Activated naive CD8-positive, alpha-beta T cell treated with anti-CD3 and anti-CD28 coated beads for 36 hours (primary cell): ENCODE measurements around the gene P2RY8. TPM values are rescaled to one million over a fixed set of nuclear protein-coding genes. Genes with fewer than 3 reads are reported as not detected.

Experiments used
- DNase-seq: peaks from one replicate; pipeline ENCODE4 v3.0.0; 2021
- H3K27ac Mint-ChIP-seq: one replicate; pipeline ENCODE4 v1.8.0; 2022; ENCODE audit warnings: mild to moderate bottlenecking, moderate library complexity, mixed read lengths
- H3K27me3 Mint-ChIP-seq: one replicate; pipeline ENCODE4 v1.8.0; 2022; ENCODE audit warnings: mild to moderate bottlenecking, mixed read lengths
- H3K36me3 Mint-ChIP-seq: one replicate; pipeline ENCODE4 v1.8.0; 2021; ENCODE audit warnings: mild to moderate bottlenecking, mixed read lengths
- H3K4me1 Mint-ChIP-seq: one replicate; pipeline ENCODE4 v1.8.0; 2021; ENCODE audit warnings: mixed read lengths
- H3K4me3 Mint-ChIP-seq: one replicate; pipeline ENCODE4 v1.8.0; 2022; ENCODE audit warnings: mild to moderate bottlenecking, moderate library complexity, mixed read lengths
- H3K9me3 Mint-ChIP-seq: one replicate; pipeline ENCODE4 v1.8.0; 2022; ENCODE audit warnings: mixed read lengths
- total RNA-seq, 2 experiments: library from RNA; stranded (reverse); gene quantifications; one replicate each; pipeline ENCODE4 v1.2.3, GENCODE V29; 2021

The P2RY8 gene
- total RNA-seq, 2 experiments from 2014 or later: 12.5 to 13.3 TPM

GRCh38 chrX:1423215-1423614, 113.8 kb downstream of the P2RY8 start:
- H3K36me3 Mint-ChIP-seq: peaks cover 61% of the 10 kb centered on the region
- peaks cover 33% of the 10 kb centered on the region for H3K9me3 Mint-ChIP-seq
- no peaks in the 10 kb centered on the region for H3K27me3 Mint-ChIP-seq
- no peak for DNase-seq
- H3K27ac Mint-ChIP-seq: no peak overlapping the region
- no peak overlapping the region for H3K4me3 Mint-ChIP-seq
- no peaks in the 10 kb centered on the region for H3K4me1 Mint-ChIP-seq

GRCh38 chrX:1422135-1422465, 114.9 kb downstream of the P2RY8 start:
- H3K4me3 Mint-ChIP-seq: no peak overlapping the region
- H3K4me1 Mint-ChIP-seq: no peaks in the 10 kb centered on the region
- H3K27me3 Mint-ChIP-seq: no peaks in the 10 kb centered on the region
- peaks cover 33% of the 10 kb centered on the region for H3K9me3 Mint-ChIP-seq
- DNase-seq: no peak
- H3K27ac Mint-ChIP-seq: no peak overlapping the region
- H3K36me3 Mint-ChIP-seq: peaks cover 57% of the 10 kb centered on the region

- H3K27ac Mint-ChIP-seq: no peak overlapping the region
- peaks cover 55% of the 10 kb centered on the region for H3K36me3 Mint-ChIP-seq
- no peaks in the 10 kb centered on the region for H3K27me3 Mint-ChIP-seq
- no peaks in the 10 kb centered on the region for H3K4me1 Mint-ChIP-seq
- H3K9me3 Mint-ChIP-seq: peaks cover 33% of the 10 kb centered on the region
- H3K4me3 Mint-ChIP-seq: no peak overlapping the region
- no peak for DNase-seq
These were observed 115.4 kb downstream of the P2RY8 start for GRCh38 chrX:1421433-1422134.

GRCh38 chrX:1420371-1420770, 116.6 kb downstream of the P2RY8 start:
- Mint-ChIP-seq H3K27ac (peak overlapping the region; percentile 32), H3K9me3 (peaks cover 33% of the 10 kb centered on the region), H3K27me3 (no peaks in the 10 kb centered on the region), H3K4me3 (no peak overlapping the region), H3K36me3 (peaks cover 52% of the 10 kb centered on the region), H3K4me1 (no peaks in the 10 kb centered on the region)
- no peak for DNase-seq

- Mint-ChIP-seq H3K27ac (peak overlapping the region; percentile 32), H3K36me3 (peaks cover 47% of the 10 kb centered on the region), H3K27me3 (no peaks in the 10 kb centered on the region), H3K4me1 (no peaks in the 10 kb centered on the region), H3K4me3 (no peak overlapping the region), H3K9me3 (peaks cover 30% of the 10 kb centered on the region)
- no peak for DNase-seq
These were observed 117.2 kb downstream of the P2RY8 start for GRCh38 chrX:1419545-1420355.

GRCh38 chrX:1418901-1419544, 118.0 kb downstream of the P2RY8 start:
- Mint-ChIP-seq H3K9me3 (peaks cover 25% of the 10 kb centered on the region), H3K27ac (no peak overlapping the region), H3K4me3 (no peak overlapping the region), H3K36me3 (peaks cover 43% of the 10 kb centered on the region), H3K4me1 (no peaks in the 10 kb centered on the region), H3K27me3 (no peaks in the 10 kb centered on the region)
- no peak for DNase-seq

- Mint-ChIP-seq H3K4me1 (no peaks in the 10 kb centered on the region), H3K9me3 (peaks cover 17% of the 10 kb centered on the region), H3K36me3 (peaks cover 44% of the 10 kb centered on the region), H3K27me3 (no peaks in the 10 kb centered on the region), H3K4me3 (no peak overlapping the region), H3K27ac (no peak overlapping the region)
- DNase-seq: no peak
These were observed 118.8 kb downstream of the P2RY8 start for GRCh38 chrX:1417921-1418771.

- H3K36me3 Mint-ChIP-seq: peaks cover 39% of the 10 kb centered on the region
- H3K4me1 Mint-ChIP-seq: no peaks in the 10 kb centered on the region
- DNase-seq: no peak
- no peak overlapping the region for H3K4me3 Mint-ChIP-seq
- no peaks in the 10 kb centered on the region for H3K27me3 Mint-ChIP-seq
- H3K9me3 Mint-ChIP-seq: peaks cover 11% of the 10 kb centered on the region
- no peak overlapping the region for H3K27ac Mint-ChIP-seq
These were observed 119.8 kb downstream of the P2RY8 start for GRCh38 chrX:1416965-1417760.

GRCh38 chrX:1416327-1416784, 120.6 kb downstream of the P2RY8 start:
- H3K9me3 Mint-ChIP-seq: peaks cover 5% of the 10 kb centered on the region

More at GRCh38 chrX:1416327-1416784, 120.6 kb downstream of the P2RY8 start:
- Mint-ChIP-seq H3K4me3 (no peak overlapping the region), H3K4me1 (no peaks in the 10 kb centered on the region), H3K27ac (no peak overlapping the region), H3K27me3 (no peaks in the 10 kb centered on the region), H3K36me3 (peaks cover 33% of the 10 kb centered on the region)
- DNase-seq: no peak

Other genes with a start within 250 kb of the P2RY8 start
- under 1 TPM in 1 of 2 experiments, not detected in 1; 0.29 TPM for gene IL3RA, start 200.4 kb downstream of the P2RY8 start, total RNA-seq
- 100 to 1,000 TPM; 358 to 372 TPM for gene SLC25A6, start 145.1 kb downstream of the P2RY8 start, total RNA-seq
- 10 to 100 TPM; 29.4 to 30.5 TPM for gene ASMTL, start 84.3 kb downstream of the P2RY8 start, total RNA-seq
- 10 to 100 TPM; 48.2 to 49.2 TPM for gene AKAP17A, start 54.4 kb upstream of the P2RY8 start, total RNA-seq
- gene ASMT, start 77.9 kb upstream of the P2RY8 start, total RNA-seq: under 1 TPM in 1 of 2 experiments, not detected in 1; 0.54 TPM